GM06990 (cell line): Measurements from ENCODE around the gene NT5DC2.

Experiments used
- DNase-seq: peaks from one replicate; pipeline ENCODE4 v3.0.0-alpha.2; 2011; ENCODE audit not compliant: insufficient read length; ENCODE audit errors: extremely low read depth
- H3K27me3 ChIP-seq: replicated peaks from 2 replicates; pipeline ENCODE4 v1.6.0; 2011; ENCODE audit warnings: low read length; ENCODE audit not compliant: control insufficient read depth, insufficient read depth
- H3K36me3 ChIP-seq: 2 replicates; pipeline ENCODE4 v1.5.1; 2011; ENCODE audit warnings: low read length; ENCODE audit not compliant: control insufficient read depth, insufficient read depth
- H3K4me3 ChIP-seq: replicated peaks from 2 replicates; pipeline ENCODE4 v1.5.1; 2011; ENCODE audit warnings: low read depth, mild to moderate bottlenecking, control low read depth, low read length
- TF ChIP-seq, protein P1 (sequence below): IDR thresholded peaks from 2 replicates; pipeline ENCODE4 v1.5.1; 2011; ENCODE audit warnings: low read length, control low read depth, mild to moderate bottlenecking, inconsistent platforms; ENCODE audit not compliant: insufficient read depth, poor library complexity, severe bottlenecking

The NT5DC2 gene

DNA sequence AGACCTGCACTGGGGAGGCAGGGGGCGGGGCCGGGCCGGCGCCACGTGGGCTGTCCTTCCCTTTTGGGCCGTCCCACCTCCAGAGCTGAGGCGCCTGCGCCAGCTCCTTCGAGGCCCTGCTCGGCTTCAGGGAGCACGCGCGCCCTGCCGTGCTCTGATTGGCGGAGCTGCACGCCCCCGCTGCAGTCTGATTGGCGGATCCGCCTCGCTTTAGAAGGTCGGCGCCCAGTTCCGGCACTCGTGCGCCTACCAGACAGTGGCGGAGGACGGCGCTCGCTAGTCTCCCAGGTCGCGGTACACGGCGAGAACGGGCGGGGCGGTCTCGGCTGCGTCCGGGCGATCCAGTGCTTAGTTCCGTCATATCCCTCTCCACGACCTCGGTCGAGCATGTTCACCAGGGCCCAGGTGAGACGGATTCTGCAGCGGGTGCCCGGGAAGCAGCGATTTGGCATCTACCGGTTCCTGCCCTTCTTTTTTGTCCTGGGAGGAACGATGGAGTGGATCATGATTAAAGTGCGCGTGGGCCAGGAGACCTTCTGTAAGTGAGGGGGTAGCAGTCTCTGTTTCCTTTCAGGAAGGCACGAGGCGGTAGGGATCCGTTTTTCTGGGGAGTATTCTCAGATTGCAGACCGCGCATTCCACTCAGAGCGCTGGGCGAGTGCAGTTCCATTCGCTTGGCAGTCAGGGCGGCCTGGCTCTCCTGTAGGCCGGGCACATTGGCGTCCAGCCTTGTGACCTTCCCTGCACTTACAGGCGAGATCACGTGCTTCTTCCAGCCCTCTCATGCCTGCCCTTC lies 2.9 kb upstream of the NT5DC2 start, which contains the start of gene UQCC5:
TSS of gene UQCC5 (plus strand) at position 237 of the 796 bp plus-strand sequence. CDS start at position 388, 151 bp downstream.
- peaks cover 5% of the 10 kb centered on the region for H3K36me3 ChIP-seq
- TF ChIP-seq, protein P1, sequence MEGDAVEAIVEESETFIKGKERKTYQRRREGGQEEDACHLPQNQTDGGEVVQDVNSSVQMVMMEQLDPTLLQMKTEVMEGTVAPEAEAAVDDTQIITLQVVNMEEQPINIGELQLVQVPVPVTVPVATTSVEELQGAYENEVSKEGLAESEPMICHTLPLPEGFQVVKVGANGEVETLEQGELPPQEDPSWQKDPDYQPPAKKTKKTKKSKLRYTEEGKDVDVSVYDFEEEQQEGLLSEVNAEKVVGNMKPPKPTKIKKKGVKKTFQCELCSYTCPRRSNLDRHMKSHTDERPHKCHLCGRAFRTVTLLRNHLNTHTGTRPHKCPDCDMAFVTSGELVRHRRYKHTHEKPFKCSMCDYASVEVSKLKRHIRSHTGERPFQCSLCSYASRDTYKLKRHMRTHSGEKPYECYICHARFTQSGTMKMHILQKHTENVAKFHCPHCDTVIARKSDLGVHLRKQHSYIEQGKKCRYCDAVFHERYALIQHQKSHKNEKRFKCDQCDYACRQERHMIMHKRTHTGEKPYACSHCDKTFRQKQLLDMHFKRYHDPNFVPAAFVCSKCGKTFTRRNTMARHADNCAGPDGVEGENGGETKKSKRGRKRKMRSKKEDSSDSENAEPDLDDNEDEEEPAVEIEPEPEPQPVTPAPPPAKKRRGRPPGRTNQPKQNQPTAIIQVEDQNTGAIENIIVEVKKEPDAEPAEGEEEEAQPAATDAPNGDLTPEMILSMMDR: no peak
- no peaks in the 10 kb centered on the region for H3K27me3 ChIP-seq
- peak; percentile 99 for DNase-seq
- H3K4me3 ChIP-seq: peak within 1 kb of the TSS; percentile 99

DNA sequence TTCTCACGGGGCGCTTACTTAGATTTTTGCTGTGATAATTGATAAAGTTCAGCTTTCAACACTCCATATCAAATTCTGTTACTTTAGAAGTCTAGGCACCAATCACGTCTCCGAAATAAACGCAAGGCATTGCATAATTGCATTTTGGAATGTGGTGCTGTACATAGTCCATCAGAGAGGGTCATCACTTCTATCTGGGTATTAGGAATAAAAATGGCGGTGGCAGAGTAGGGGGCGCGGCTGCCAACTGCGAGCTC lies 2.4 kb upstream of the NT5DC2 start:
- Histone ChIP-seq H3K27me3 (no peaks in the 10 kb centered on the region), H3K36me3 (peaks cover 3% of the 10 kb centered on the region), H3K4me3 (peak overlapping the region; percentile 52)
- DNase-seq: no peak
- TF ChIP-seq, protein P1: no peak

DNA sequence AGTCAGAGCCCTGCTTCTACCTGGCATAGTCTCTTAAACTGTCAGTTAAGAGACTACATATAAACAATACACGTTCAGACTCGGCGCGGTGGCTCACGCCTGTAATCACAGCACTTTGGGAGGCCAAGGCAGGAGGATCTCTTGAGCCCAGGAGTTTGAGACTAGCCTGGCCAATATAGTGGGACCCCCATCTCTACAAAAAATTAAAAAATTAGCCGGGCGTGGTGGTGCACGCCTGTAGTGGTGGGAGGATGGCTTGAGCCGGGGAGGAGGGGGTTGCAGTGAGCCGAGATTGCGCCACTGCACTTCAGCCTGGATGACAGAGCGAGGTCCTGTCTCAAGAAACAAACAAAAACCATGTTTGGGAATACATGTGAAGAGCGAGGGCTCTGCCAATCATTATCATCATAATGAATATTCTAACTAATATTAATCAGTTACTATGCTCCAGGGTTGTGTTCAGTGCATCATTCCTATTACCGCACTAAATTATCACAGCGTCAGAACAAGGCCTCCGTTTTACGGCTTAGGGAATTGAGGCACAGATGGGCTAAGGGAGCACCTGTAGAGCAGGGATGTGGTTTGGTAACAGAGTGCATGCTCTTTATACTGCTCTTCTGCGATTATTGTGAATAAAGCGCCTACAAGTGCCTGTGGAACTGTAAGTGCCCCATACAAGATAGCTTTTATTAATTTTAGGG lies 1.9 kb upstream of the NT5DC2 start:
- TF ChIP-seq, protein P1: no peak
- no peak overlapping the region for H3K4me3 ChIP-seq

DNA sequence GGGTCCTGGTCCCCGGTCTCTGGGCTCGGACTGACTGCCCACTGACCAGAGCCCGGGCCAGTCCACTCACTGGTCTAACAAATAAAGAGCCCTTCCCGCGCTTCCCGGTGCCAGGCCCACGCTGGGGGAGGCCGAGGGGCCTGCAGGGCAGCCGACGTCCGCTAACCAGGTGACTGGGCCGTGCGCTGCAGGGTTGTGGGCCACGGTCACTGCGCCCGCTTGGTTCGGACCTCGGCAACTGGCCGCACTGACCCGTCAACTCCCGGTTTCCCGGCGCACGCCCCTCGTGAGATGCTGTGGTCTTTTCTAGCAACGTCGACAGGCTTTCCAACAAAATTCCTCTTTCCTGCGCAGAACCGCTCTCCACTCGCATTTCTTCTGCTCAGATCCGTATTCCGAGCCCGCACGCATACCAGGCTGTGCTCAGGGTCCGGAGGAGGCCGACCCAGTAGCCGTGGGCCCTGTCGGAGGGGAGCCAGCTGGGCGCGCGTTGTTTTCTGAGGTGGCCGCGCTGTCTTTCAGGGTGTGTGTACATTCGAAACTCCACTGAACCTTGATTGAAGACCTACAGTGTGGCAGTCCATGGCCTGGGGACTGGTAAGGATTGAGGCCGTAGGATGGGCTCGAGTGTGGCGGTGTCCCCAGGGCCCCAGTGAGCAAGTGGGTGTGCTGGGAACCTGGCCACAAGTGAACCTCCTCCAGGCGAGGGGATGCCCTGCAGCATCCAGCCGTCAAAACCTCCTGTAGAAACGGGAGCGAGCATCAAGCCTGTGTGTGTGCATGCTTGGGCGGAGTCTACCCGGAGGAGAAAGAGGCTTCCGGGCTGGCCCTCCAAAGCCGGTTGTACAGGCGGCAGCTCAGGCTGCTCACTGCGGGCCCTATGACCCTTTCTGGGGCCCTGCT lies 875 bp upstream of the NT5DC2 start:
- TF ChIP-seq, protein P1: no peak
- peak; percentile 25 for DNase-seq
- peak overlapping the region; percentile 56 for H3K4me3 ChIP-seq

More for the DNA sequence above, 1.9 kb upstream of the NT5DC2 start:
- Histone ChIP-seq H3K27me3 (no peaks in the 10 kb centered on the region), H3K36me3 (no peaks in the 10 kb centered on the region; the same call in 1 of the 2 replicates)
- no peak for DNase-seq

DNA sequence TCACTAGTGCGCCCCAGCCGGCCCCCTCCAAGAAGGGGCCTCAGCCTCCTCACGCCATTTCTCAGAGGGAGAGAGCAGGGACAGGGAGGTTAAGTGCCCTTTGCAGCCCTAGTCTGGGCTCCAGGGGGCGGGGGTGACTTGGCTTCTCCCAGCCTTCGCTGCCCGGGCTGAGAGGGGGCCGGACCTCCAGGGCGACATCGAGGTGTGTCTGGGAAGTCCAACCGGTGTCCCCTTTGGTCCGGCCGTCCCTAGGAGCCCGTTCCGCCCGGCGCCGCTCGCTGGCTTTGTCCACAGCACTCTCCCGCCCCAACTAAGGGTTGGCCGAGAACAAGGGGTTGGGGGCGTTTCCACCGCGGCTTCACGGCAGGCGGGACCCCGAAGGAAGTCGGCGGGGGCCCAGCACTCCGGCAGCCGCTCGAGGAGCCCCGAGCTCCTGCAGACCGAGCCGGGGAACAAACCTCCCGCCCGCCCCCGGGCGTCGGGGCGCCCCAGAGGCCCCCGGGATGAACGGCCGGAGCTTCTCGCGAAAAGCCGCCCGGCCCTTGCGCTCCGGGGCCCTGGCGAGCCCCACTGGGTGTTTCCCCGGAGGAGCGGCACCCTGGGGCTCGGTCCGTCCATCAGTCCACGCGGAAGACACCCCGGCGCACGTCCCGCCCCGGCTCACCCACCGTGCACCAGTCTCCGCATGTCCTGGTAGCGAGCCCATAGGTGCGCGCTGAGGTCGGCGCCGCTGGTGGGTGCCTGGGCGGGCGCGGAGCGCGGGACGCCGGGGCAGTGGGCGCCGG lies 627 bp downstream of the NT5DC2 start:
- DNase-seq: peak; percentile 49
- TF ChIP-seq, protein P1: no peak
- Histone ChIP-seq H3K4me3 (peak overlapping the region; percentile 74), H3K36me3 (peaks cover 3% of the 10 kb centered on the region), H3K27me3 (no peaks in the 10 kb centered on the region)

More for the DNA sequence above, 875 bp upstream of the NT5DC2 start:
- H3K36me3 ChIP-seq: no peaks in the 10 kb centered on the region; the same call in 1 of the 2 replicates
- no peaks in the 10 kb centered on the region for H3K27me3 ChIP-seq
